Activated naive CD8-positive, alpha-beta T cell treated with anti-CD3 and anti-CD28 coated beads for 36 hours (primary cell): ENCODE results near the gene KIAA0513. TPM values are rescaled to one million over a fixed set of nuclear protein-coding genes. Genes with fewer than 3 reads are reported as not detected.

Experiments used
- DNase-seq: peaks from one replicate; pipeline ENCODE4 v3.0.0; 2021
- H3K27ac Mint-ChIP-seq: one replicate; pipeline ENCODE4 v1.8.0; 2022; ENCODE audit warnings: mild to moderate bottlenecking, moderate library complexity, mixed read lengths
- H3K27me3 Mint-ChIP-seq: one replicate; pipeline ENCODE4 v1.8.0; 2022; ENCODE audit warnings: mild to moderate bottlenecking, mixed read lengths
- H3K36me3 Mint-ChIP-seq: one replicate; pipeline ENCODE4 v1.8.0; 2021; ENCODE audit warnings: mild to moderate bottlenecking, mixed read lengths
- H3K4me1 Mint-ChIP-seq: one replicate; pipeline ENCODE4 v1.8.0; 2021; ENCODE audit warnings: mixed read lengths
- H3K4me3 Mint-ChIP-seq: one replicate; pipeline ENCODE4 v1.8.0; 2022; ENCODE audit warnings: mild to moderate bottlenecking, moderate library complexity, mixed read lengths
- H3K9me3 Mint-ChIP-seq: one replicate; pipeline ENCODE4 v1.8.0; 2022; ENCODE audit warnings: mixed read lengths
- total RNA-seq, 2 experiments: library from RNA; stranded (reverse); gene quantifications; one replicate each; pipeline ENCODE4 v1.2.3, GENCODE V29; 2021

Gene KIAA0513
- total RNA-seq, 2 experiments from 2014 or later = 2.4 to 3.3 TPM

DNA sequence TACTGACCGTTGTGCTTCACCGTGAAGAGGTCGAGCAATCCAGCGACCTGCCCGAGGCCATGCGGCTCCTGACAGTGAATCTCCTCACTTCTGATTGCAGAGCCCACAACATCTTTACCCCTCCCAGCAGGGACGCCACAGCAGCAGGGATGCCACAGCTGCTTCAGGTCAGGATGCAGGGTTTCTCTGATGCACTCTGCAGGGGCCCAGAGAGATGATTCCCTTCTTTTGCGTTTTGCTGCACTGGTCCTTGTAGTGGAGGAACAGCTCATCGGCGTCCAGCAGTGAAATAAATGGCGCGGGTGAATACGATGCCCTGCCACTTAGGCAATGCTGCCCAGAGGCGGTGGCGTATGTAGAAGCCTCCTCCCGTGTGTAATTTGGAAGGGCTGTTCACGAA lies 5.6 kb downstream of the KIAA0513 start:
- no peak overlapping the region for H3K4me3 Mint-ChIP-seq
- DNase-seq = no peak
- H3K9me3 Mint-ChIP-seq = no peaks in the 10 kb centered on the region
- peaks cover 29% of the 10 kb centered on the region for H3K4me1 Mint-ChIP-seq
- no peak overlapping the region for H3K27ac Mint-ChIP-seq
- no peaks in the 10 kb centered on the region for H3K27me3 Mint-ChIP-seq
- no peaks in the 10 kb centered on the region for H3K36me3 Mint-ChIP-seq

DNA sequence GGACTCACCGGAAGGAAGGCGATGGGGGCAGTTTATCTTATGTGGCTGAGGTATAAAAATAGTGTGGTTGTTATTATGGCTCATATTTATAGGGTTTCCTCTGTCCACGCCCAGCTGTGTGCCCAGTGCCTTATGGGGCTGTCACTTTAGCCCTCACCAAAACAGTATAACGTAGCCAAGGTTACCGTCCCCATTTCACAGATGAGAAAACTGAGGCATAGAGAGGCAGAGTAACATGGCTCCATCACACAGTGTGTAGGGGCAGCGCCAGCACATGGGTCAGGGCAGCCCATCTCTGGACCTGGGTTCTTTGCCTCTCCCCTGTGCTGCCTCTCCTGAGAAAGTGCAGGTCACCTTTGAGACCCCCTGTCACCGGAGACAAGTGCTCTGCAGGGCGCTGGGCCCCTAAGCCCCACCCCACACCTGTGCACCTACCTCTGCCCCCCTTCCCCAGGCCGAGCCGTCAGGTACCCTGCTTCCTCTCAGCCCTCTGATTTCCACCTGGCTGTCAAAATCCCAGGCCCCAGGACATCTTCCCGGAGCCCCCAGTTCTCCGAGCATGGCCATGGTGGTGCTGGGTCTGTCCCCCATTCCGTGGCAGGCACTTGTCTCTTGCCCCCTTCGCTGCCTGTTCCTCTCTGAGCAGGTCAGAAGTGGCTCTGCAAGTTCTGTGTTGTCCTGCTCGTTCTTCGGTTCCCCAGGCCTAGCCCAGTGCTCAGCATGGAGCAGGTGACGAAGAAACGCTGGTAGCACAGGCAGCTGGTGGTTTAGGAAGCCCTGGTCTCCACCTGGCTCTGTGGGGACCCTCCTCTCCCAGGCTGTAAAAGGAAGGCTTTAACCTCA lies 7.2 kb downstream of the KIAA0513 start:
- Mint-ChIP-seq H3K9me3 (no peaks in the 10 kb centered on the region), H3K27ac (no peak overlapping the region), H3K27me3 (no peaks in the 10 kb centered on the region), H3K36me3 (no peaks in the 10 kb centered on the region), H3K4me1 (peaks cover 14% of the 10 kb centered on the region), H3K4me3 (no peak overlapping the region)
- DNase-seq = no peak

DNA sequence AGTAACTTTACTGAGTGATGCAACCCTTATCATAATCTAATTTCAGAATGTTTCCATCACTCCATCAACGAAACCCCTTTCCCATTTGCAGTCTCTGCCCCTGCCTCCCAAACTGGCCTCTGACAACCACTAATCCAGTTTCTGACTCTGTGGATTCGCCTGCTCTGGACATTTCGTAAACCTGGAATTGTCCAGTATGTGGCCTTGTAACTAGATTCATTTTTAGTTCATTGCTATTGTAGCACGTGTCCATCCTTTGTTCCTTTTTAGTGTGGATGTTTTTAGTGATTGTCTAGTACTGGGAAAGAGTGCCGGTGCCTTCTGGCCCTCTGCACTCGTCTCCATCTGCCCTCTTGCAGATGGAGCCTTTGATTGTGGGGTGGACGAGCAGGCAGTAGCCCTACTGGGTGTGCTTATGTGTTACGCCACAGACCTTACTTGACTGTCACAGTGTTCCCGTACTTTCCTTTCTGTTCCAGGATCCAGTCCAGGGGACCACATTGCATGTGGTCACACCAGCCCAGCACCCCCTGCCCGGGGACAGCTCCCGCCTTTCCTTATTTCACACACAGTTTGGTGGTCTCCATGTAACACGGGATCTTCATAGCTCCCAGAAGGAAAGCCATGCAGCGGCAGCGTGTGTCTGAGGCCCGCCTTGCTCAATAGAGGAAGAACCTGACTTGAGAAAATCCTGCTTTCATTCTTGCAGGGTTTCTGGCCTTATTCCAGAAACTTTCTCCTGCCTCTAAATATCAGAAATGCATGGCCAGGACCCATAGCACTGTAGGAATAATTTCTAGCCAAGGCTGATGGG lies 8.8 kb downstream of the KIAA0513 start:
- H3K27me3 Mint-ChIP-seq = no peaks in the 10 kb centered on the region
- no peak overlapping the region for H3K27ac Mint-ChIP-seq
- peaks cover 8% of the 10 kb centered on the region for H3K4me1 Mint-ChIP-seq

DNA sequence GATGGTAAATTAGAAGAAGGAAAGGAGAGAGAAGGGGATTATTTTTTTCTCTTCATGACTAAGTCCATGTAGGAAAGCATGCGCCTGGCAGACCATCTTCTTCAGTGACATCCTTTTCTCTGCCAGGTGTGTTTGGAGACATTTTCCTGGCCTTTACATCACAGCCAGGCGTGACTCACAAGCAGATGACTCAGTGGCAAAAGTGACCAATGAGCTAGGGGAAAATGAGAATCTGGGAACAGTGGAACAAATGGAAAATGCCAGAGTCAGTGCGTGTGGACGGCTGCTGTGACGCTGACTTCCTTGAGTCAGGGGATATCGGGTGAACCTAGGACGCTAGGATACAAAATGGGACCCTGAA lies 9.4 kb downstream of the KIAA0513 start:
- H3K27ac Mint-ChIP-seq = no peak overlapping the region

More for the DNA sequence above, 8.8 kb downstream of the KIAA0513 start:
- H3K4me3 Mint-ChIP-seq = no peak overlapping the region
- no peaks in the 10 kb centered on the region for H3K9me3 Mint-ChIP-seq
- no peaks in the 10 kb centered on the region for H3K36me3 Mint-ChIP-seq
- DNase-seq = no peak

DNA sequence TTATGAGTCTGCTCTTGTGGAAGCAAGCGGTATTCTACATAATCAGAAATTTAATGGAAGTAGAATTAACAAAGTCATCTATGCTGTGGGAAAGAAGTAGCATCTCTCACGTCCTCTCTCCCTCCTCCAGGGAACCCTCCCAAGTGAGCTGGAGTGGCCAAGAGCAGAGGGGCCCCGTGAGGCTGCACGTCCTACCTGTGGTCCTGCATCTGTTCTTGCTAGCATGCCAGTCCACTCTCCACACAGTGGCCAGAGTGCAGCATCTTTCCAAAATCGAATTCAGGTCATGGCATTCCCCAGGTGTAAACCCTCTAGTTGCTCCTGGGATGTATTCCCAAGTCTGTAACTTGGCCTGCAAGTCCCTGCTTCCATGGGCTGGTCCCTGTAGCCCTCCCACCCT lies 10.1 kb downstream of the KIAA0513 start:
- H3K36me3 Mint-ChIP-seq = no peaks in the 10 kb centered on the region
- no peak overlapping the region for H3K4me3 Mint-ChIP-seq

More for the DNA sequence above, 9.4 kb downstream of the KIAA0513 start:
- H3K9me3 Mint-ChIP-seq = no peaks in the 10 kb centered on the region
- no peaks in the 10 kb centered on the region for H3K27me3 Mint-ChIP-seq
- no peak for DNase-seq
- no peak overlapping the region for H3K4me3 Mint-ChIP-seq
- peaks cover 8% of the 10 kb centered on the region for H3K4me1 Mint-ChIP-seq
- H3K36me3 Mint-ChIP-seq = no peaks in the 10 kb centered on the region

DNA sequence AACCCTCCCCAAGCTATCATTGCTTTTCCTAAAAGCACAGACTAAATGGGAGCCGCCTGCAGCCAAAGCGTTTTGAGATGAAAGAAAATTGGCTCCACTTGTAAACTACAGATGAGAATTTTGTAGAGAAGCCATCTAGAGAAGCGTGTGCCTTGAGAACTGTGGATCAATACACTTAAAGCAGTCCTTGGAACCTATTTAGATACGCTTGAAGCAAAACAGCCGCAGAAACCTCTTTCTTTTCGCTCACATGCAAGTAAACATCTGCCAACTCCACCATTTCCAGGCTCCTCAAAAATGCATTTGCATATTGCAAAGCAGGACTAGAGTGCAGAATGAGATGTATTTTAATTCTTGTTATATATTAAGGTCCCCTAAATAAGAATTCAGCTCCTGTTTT lies 13.1 kb downstream of the KIAA0513 start:
- Mint-ChIP-seq H3K4me3 (no peak overlapping the region), H3K27me3 (no peaks in the 10 kb centered on the region), H3K4me1 (peaks cover 8% of the 10 kb centered on the region), H3K27ac (no peak overlapping the region), H3K9me3 (no peaks in the 10 kb centered on the region), H3K36me3 (no peaks in the 10 kb centered on the region)
- DNase-seq = no peak

More for the DNA sequence above, 10.1 kb downstream of the KIAA0513 start:
- no peak for DNase-seq
- Mint-ChIP-seq H3K27ac (no peak overlapping the region), H3K4me1 (peaks cover 8% of the 10 kb centered on the region), H3K27me3 (no peaks in the 10 kb centered on the region), H3K9me3 (no peaks in the 10 kb centered on the region)

DNA sequence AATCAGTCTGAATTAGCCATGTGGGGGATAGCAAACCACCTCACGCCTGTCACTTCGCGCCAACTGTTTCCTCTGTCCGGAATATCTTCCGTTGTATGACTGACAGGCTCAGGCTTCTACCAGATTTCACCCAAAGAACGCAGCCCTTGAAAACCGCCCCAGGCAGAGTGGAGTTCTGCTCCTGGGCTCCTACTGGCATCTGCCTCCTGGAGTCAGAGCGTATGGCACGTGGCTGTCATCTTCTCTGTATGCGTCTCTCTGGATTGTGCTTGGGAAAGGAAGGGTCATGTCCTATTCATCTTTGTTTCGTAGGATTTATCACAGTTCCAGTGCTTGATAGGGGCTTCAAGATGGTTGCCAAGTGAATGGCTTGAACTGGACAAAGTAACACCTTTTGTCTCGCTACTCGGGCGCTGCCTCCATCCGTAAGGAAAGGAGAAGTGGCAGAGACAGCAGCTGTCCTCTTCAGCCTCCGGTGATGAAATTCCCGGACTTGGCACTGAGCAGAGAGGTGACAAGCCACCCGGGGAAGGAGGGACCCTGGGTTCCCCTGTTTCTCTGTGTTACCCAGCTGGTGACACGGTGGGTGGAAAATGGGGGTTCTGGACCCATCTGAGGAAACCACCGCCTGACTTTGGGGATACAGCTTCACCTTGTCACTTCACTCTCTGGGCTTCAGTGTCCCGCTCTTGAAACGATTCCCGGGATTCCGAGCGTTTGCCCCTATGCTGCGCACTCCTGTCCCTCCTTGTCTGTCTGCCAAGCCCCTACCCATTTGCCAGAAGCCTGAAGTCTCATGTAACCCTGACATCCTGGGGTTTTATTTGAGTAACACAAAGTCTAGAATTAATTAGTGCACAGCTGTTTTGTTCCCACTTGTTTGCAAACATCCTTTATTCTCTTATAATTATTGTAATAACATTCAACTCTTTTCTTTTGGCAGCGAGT lies 13.9 kb downstream of the KIAA0513 start:
- no peak overlapping the region for H3K4me3 Mint-ChIP-seq
- H3K36me3 Mint-ChIP-seq = no peaks in the 10 kb centered on the region
- H3K4me1 Mint-ChIP-seq = peaks cover 13% of the 10 kb centered on the region
- H3K9me3 Mint-ChIP-seq = no peaks in the 10 kb centered on the region
- H3K27ac Mint-ChIP-seq = no peak overlapping the region
- no peaks in the 10 kb centered on the region for H3K27me3 Mint-ChIP-seq
- DNase-seq = no peak

DNA sequence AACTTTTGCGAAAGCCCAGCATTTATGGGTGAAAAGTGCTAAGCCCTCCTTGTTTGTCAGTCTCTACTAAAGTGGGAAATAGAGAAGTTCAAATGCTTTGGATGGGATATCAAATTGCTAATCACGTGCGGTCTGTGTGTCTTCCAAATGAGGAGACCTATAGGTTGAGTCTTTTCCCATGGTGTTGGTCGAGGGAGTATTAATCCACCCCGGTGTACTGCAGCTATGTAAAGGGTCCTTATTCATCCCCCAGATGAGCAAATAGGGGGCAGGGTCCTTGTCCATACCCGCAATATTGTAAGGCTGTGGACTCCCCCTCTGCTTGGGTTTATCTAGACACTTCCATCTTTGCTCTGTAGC lies 14.6 kb downstream of the KIAA0513 start:
- H3K4me1 Mint-ChIP-seq = peaks cover 8% of the 10 kb centered on the region
- H3K27ac Mint-ChIP-seq = no peak overlapping the region
- no peaks in the 10 kb centered on the region for H3K9me3 Mint-ChIP-seq
- H3K4me3 Mint-ChIP-seq = no peak overlapping the region
- H3K36me3 Mint-ChIP-seq = peaks cover 1% of the 10 kb centered on the region
- no peak for DNase-seq
- H3K27me3 Mint-ChIP-seq = no peaks in the 10 kb centered on the region

DNA sequence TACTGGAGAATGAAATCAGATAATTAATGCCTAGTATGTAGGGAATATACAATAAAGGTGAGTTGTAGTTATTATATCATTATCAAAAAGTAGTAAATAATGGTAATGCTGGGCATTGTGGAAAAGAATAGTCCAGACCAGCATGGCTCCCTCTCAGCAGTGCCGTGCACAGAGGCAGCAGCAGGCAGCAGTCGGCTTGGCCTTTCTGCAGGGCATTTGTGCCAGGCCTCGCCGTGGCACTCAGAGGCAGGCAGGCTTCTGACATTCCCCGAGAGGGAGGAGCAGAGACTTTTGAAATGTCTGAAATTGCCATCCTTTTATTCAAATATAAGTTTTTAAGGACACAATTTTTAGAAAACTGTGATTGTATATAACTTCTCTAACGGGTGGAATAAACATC lies 15.0 kb downstream of the KIAA0513 start:
- H3K4me1 Mint-ChIP-seq = peaks cover 10% of the 10 kb centered on the region
- no peaks in the 10 kb centered on the region for H3K9me3 Mint-ChIP-seq
- no peak overlapping the region for H3K4me3 Mint-ChIP-seq
- no peak for DNase-seq
- no peaks in the 10 kb centered on the region for H3K27me3 Mint-ChIP-seq
- no peak overlapping the region for H3K27ac Mint-ChIP-seq
- peaks cover 2% of the 10 kb centered on the region for H3K36me3 Mint-ChIP-seq

DNA sequence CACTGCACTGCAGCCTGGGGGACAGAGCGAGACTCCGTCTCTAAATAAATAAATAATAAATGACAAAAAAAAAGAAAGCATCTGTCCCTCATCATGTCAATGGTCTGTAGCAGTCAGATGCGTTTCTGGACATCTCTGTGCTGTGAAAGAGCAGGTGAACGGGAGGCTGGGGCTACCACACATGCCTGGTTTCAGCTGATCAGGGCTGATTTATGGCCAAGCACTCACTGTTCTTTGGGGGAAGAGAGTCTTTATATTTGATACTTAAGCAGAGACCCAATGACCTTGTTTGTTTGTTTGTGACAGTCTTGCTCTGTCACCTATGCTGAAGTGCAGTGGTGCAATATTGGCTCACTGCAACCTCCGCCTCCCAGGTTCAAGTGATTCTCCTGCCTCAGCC lies 17.5 kb downstream of the KIAA0513 start:
- Mint-ChIP-seq H3K27me3 (no peaks in the 10 kb centered on the region), H3K36me3 (peaks cover 2% of the 10 kb centered on the region), H3K9me3 (no peaks in the 10 kb centered on the region), H3K27ac (no peak overlapping the region), H3K4me1 (peaks cover 16% of the 10 kb centered on the region), H3K4me3 (no peak overlapping the region)
- DNase-seq = no peak

DNA sequence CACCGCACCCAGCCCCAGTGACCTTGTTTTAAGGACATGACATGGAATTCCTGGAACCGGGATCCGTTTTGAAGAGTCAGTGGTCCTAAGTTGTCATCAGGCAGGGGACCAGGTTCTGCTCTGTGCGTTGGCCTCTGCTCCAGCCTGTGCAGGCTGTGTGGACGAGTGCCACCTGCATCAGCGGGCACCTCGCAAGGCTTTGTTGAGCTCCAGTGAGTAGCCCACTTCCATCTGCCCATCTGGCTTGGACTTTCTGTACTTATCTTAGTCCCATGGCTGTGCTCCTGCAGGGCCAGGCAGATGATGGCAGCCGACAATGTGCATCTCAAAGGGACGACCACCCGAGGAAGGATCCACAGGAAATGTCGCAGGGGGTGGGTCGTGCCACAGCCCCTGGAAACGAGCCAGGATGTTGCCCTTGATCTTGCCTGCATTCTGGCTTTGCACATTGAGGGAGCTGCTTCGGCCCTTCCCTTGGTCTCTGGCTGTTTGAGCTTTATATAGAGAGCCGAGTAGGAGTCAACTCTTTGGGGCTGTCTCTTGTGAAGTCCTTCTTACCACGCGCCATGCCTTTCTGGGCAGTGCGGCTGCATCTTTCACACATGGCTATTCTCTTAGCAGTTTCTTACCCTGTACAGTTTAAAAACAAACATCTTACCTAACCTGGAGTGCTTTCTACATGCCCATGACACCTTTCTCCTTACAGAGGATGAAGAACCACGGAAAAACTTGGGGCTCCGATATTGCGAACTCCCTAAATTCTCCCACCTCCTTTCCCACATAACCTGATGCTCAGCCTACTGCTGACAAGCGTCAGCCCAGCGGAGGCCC lies 18.3 kb downstream of the KIAA0513 start:
- Mint-ChIP-seq H3K27me3 (no peaks in the 10 kb centered on the region), H3K4me3 (no peak overlapping the region), H3K27ac (no peak overlapping the region), H3K9me3 (no peaks in the 10 kb centered on the region), H3K4me1 (peaks cover 18% of the 10 kb centered on the region), H3K36me3 (peaks cover 2% of the 10 kb centered on the region)
- no peak for DNase-seq

DNA sequence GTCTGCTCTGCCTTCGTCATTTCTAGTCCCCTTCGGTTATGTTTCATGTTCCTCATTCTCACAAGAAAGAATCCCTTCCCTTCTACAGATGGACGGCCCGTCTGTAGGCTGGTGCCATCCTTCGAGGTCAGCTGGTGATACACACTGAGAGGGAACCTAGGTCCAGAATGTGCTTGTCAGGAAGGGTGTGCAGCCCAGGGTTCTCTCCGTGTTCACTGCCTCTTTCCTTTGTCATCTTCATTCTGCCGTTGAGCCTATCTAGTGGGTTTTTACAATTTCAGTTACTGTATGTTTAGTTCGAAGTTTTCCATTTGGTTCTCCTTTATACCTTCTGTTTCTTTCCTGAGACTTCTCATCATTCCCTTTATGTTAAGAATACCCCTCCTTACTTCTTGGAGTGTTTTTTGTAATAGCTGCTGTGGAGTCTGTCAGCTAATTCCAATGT lies 18.9 kb downstream of the KIAA0513 start:
- H3K36me3 Mint-ChIP-seq = peaks cover 2% of the 10 kb centered on the region
- H3K27ac Mint-ChIP-seq = no peak overlapping the region
- H3K9me3 Mint-ChIP-seq = no peaks in the 10 kb centered on the region
- no peaks in the 10 kb centered on the region for H3K27me3 Mint-ChIP-seq
- DNase-seq = no peak
- peaks cover 18% of the 10 kb centered on the region for H3K4me1 Mint-ChIP-seq
- no peak overlapping the region for H3K4me3 Mint-ChIP-seq

DNA sequence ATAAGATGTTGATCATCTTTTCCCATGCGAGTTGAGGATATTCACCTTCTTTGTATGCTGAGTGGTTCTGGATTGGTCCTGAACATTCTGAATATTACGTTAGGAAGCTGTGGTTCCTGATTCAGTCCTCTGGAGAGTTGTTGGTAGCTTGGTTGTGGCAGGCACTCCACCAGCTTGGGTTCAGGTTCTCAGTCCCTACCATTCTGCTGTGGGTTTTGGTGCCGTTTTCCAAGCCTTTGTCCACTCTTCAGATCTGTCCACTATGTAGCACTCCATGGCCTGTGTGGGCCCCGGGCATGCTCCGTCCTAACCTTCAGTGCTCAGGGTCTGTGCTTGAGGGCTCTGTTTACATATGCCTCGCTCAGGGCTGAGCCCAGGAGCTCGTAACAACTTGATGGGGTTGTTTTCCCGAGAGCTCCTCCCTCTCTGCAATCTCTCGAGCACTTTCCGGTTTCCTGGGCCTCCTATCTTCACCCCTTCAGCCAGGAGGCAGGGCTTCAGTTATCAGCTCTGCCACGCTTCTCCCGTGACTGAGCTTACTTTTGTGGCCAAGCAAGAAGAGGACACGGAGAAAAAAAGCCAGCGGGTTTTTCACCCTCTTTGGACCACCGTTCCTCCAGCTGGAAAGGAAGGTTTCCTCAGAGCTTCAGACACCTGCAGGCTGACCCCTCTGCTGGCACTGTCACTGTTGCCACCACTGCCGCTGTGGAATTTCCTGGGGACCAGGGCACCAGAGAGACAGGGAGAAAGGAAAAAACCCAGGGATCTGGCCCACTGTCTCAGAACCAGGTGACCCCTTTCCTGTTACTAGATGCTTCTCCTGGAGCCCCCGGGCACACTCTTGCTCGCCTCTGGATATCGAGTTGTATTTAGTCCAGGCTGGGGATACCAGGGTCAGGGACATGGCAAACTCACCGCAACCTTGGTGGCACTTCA lies 19.6 kb downstream of the KIAA0513 start:
- DNase-seq = no peak
- Mint-ChIP-seq H3K4me1 (peaks cover 18% of the 10 kb centered on the region), H3K27me3 (no peaks in the 10 kb centered on the region), H3K36me3 (peaks cover 2% of the 10 kb centered on the region), H3K9me3 (no peaks in the 10 kb centered on the region), H3K27ac (peak overlapping the region; percentile 73), H3K4me3 (peak overlapping the region; percentile 58)
